GM23338 (cell line): ENCODE data around the gene SRGAP3. TPM values are rescaled to one million over a fixed set of nuclear protein-coding genes. Genes with fewer than 3 reads are reported as not detected.

Experiments used
- ATAC-seq: fragments of 200-7000 bp; cut with Tn5 transposase; 3 replicates; pipeline ENCODE4 v1.9.1; 2020
- DNase-seq: peaks from one replicate; pipeline ENCODE4 v3.0.0-alpha.2; 2015; ENCODE audit warnings: low spot score
- H2AFZ ChIP-seq: fragments of 200-600 bp; sonication (generic); 2 replicates; pipeline ENCODE4 v1.8.0; 2016; ENCODE audit warnings: antibody characterized with exemption, mild to moderate bottlenecking, moderate library complexity
- H3F3A ChIP-seq: fragments of 200-600 bp; sonication (generic); replicated peaks from 2 replicates; pipeline ENCODE4 v1.8.0; 2017; ENCODE audit warnings: antibody characterized with exemption, mixed run types, low read depth
- H3K27ac ChIP-seq: fragments of 200-600 bp; sonication (generic); 2 replicates; pipeline ENCODE4 v1.6.1; 2016; ENCODE audit warnings: low read depth
- H3K27me3 ChIP-seq: fragments of 200-600 bp; sonication (generic); 2 replicates; pipeline ENCODE4 v1.8.0; 2016; ENCODE audit warnings: mild to moderate bottlenecking, mixed run types, moderate library complexity; ENCODE audit not compliant: insufficient read depth
- H3K36me3 ChIP-seq: fragments of 200-600 bp; sonication (generic); 2 replicates; pipeline ENCODE4 v1.8.0; 2016; ENCODE audit warnings: mild to moderate bottlenecking; ENCODE audit not compliant: insufficient read depth
- H3K4me1 ChIP-seq: fragments of 200-600 bp; sonication (generic); 2 replicates; pipeline ENCODE4 v1.8.0; 2016; ENCODE audit warnings: mild to moderate bottlenecking, moderate library complexity; ENCODE audit not compliant: insufficient read depth
- H3K4me2 ChIP-seq: fragments of 200-600 bp; sonication (generic); 2 replicates; pipeline ENCODE4 v1.7.1; 2017; ENCODE audit warnings: mixed run types
- H3K4me3 ChIP-seq: fragments of 200-600 bp; sonication (generic); 2 replicates; pipeline ENCODE4 v1.6.1; 2016; ENCODE audit warnings: mixed run types
- H3K79me2 ChIP-seq: fragments of 200-600 bp; sonication (generic); replicated peaks from 2 replicates; pipeline ENCODE4 v1.8.0; 2017; ENCODE audit warnings: mild to moderate bottlenecking; ENCODE audit not compliant: insufficient read depth
- H3K9me2 ChIP-seq: fragments of 200-600 bp; sonication (generic); 2 replicates; pipeline ENCODE4 v1.8.0; 2017; ENCODE audit not compliant: insufficient read depth
- H4K20me1 ChIP-seq: fragments of 200-600 bp; sonication (generic); replicated peaks from 2 replicates; pipeline ENCODE4 v1.8.0; 2017; ENCODE audit warnings: mild to moderate bottlenecking; ENCODE audit not compliant: insufficient read depth
- H3K27ac Mint-ChIP-seq: 2 replicates; pipeline ENCODE4 v1.8.0; 2020; ENCODE audit warnings: inconsistent platforms, mild to moderate bottlenecking, moderate library complexity, mixed read lengths
- H3K27me3 Mint-ChIP-seq: 3 replicates; pipeline ENCODE4 v1.8.0; 2022; ENCODE audit warnings: low read depth, mild to moderate bottlenecking, moderate library complexity, mixed read lengths, inconsistent platforms; ENCODE audit not compliant: insufficient read depth, poor library complexity
- H3K36me3 Mint-ChIP-seq: 3 replicates; pipeline ENCODE4 v1.8.0; 2021; ENCODE audit warnings: low read depth, mild to moderate bottlenecking, inconsistent platforms, moderate library complexity, mixed read lengths
- H3K4me1 Mint-ChIP-seq: 3 replicates; pipeline ENCODE4 v1.8.0; 2020; ENCODE audit warnings: mild to moderate bottlenecking, inconsistent platforms, mixed read lengths
- H3K4me3 Mint-ChIP-seq: 3 replicates; pipeline ENCODE4 v1.8.0; 2021; ENCODE audit warnings: moderate library complexity, mild to moderate bottlenecking, inconsistent platforms, mixed read lengths
- H3K9me3 Mint-ChIP-seq: 3 replicates; pipeline ENCODE4 v1.8.0; 2020; ENCODE audit warnings: moderate library complexity, mild to moderate bottlenecking, inconsistent platforms, mixed read lengths
- CREB1 ChIP-seq: fragments of 250-450 bp; sonication (Bioruptor Pico); IDR thresholded peaks from 2 replicates; pipeline ENCODE4 v1.5.0; 2020; ENCODE audit warnings: low read depth, mild to moderate bottlenecking, moderate library complexity
- EZH2phosphoT487 ChIP-seq: fragments of 200-600 bp; sonication (generic); IDR thresholded peaks from one replicate; pipeline ENCODE4 v1.8.1; 2018; ENCODE audit warnings: antibody characterized with exemption; ENCODE audit not compliant: unreplicated experiment
- JUNB ChIP-seq: IDR thresholded peaks from one replicate; pipeline ENCODE4 v1.6.1; 2016; ENCODE audit warnings: antibody characterized with exemption; ENCODE audit not compliant: unreplicated experiment
- NANOG ChIP-seq: IDR thresholded peaks from 2 replicates; pipeline ENCODE4 v1.6.1; 2016; ENCODE audit warnings: antibody characterized with exemption, borderline replicate concordance
- POLR2AphosphoS5 ChIP-seq: IDR thresholded peaks from 2 replicates; pipeline ENCODE4 v1.6.1; 2016; ENCODE audit warnings: antibody characterized with exemption, low read depth
- ZNF462 ChIP-seq: fragments of 250-450 bp; sonication (Bioruptor Pico); IDR thresholded peaks from 2 replicates; pipeline ENCODE4 v1.5.0; 2020; ENCODE audit warnings: mild to moderate bottlenecking, moderate library complexity
- polyA plus RNA-seq: library from polyadenylated mRNA; unstranded; fragments of >200 nt; fragmentation: Nextera tagmentation; extraction: Ambion mirVana; gene quantifications from 2 replicates; pipeline ENCODE4 v1.2.1, GENCODE V29; 2016
- total RNA-seq: library from RNA; depleted of rRNA; stranded (reverse); fragments of >200 nt; shearing (Covaris generic); gene quantifications from 2 replicates; pipeline ENCODE4 v1.2.3, GENCODE V29; 2014
- TF ChIP-seq, protein P1 (sequence below): IDR thresholded peaks from one replicate; pipeline ENCODE4 v1.6.1; 2018; ENCODE audit warnings: antibody characterized with exemption; ENCODE audit not compliant: unreplicated experiment

The SRGAP3 gene
- total and polyA plus RNA-seq, 2 experiments from 2014 or later = 6.4 to 9.4 TPM

GRCh38 chr3:9026320-9027045, 223.0 kb downstream of the SRGAP3 start:
- Mint-ChIP-seq H3K36me3 (no peaks in the 10 kb centered on the region), H3K27me3 (peaks cover 7% of the 10 kb centered on the region), H3K4me1 (peaks cover 9% of the 10 kb centered on the region), H3K27ac (no peak overlapping the region), H3K9me3 (no peaks in the 10 kb centered on the region), H3K4me3 (no peak overlapping the region)
- H3K9me2 ChIP-seq = no peaks in the 10 kb centered on the region
- ATAC-seq = no peak
- no peak overlapping the region for H3K4me2 ChIP-seq
- H3K27me3 ChIP-seq = no peaks in the 10 kb centered on the region
- H3K27ac ChIP-seq = no peak overlapping the region
- H3K79me2 ChIP-seq = no peaks in the 10 kb centered on the region
- no peak for TF ChIP-seq POLR2AphosphoS5
- no peak for TF ChIP-seq JUNB
- no peak for TF ChIP-seq NANOG
- TF ChIP-seq CREB1 (CRISPR knock-in tag) = no peak
- no peak for TF ChIP-seq EZH2phosphoT487
- H3K4me3 ChIP-seq = no peak overlapping the region
- no peak for DNase-seq
- no peak overlapping the region for H2AFZ ChIP-seq
- peaks cover under 1% of the 10 kb centered on the region; the same call in 1 of the 2 replicates for H3K4me1 ChIP-seq
- H3F3A ChIP-seq = no peaks in the 10 kb centered on the region
- no peaks in the 10 kb centered on the region; the same call in 1 of the 2 replicates for H3K36me3 ChIP-seq
- no peaks in the 10 kb centered on the region for H4K20me1 ChIP-seq

DNA sequence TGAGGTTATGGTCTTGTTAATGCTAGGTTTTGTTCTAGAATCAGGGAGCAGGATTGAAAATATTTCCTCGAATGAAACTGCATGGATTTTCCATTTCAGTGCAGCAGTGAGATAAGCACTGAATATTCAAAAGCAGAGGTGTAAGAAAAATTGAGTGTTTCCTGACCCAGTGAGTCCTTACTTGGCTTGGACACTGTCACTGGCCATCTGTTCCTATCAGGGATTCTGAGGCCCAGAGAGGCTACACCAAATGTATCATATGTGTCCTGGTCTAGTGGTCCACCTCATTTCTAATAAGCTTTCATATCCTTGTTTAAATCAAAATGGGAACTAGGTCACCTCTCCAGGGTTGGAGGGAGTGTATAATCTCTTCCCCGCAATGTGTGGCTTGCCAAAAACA, 225.1 kb downstream of the SRGAP3 start:
- Histone ChIP-seq H3K79me2 (no peaks in the 10 kb centered on the region), H2AFZ (no peak overlapping the region), H3K4me3 (no peak overlapping the region), H3F3A (no peaks in the 10 kb centered on the region), H3K9me2 (no peaks in the 10 kb centered on the region), H3K36me3 (no peaks in the 10 kb centered on the region; the same call in 1 of the 2 replicates), H3K27ac (no peak overlapping the region), H3K27me3 (no peaks in the 10 kb centered on the region), H3K4me1 (peaks cover 9% of the 10 kb centered on the region; the same call in 1 of the 2 replicates), H3K4me2 (no peak overlapping the region), H4K20me1 (no peaks in the 10 kb centered on the region)
- no peak for ATAC-seq
- no peak for DNase-seq
- H3K4me1 Mint-ChIP-seq = peaks cover 15% of the 10 kb centered on the region
- TF ChIP-seq, protein P1, sequence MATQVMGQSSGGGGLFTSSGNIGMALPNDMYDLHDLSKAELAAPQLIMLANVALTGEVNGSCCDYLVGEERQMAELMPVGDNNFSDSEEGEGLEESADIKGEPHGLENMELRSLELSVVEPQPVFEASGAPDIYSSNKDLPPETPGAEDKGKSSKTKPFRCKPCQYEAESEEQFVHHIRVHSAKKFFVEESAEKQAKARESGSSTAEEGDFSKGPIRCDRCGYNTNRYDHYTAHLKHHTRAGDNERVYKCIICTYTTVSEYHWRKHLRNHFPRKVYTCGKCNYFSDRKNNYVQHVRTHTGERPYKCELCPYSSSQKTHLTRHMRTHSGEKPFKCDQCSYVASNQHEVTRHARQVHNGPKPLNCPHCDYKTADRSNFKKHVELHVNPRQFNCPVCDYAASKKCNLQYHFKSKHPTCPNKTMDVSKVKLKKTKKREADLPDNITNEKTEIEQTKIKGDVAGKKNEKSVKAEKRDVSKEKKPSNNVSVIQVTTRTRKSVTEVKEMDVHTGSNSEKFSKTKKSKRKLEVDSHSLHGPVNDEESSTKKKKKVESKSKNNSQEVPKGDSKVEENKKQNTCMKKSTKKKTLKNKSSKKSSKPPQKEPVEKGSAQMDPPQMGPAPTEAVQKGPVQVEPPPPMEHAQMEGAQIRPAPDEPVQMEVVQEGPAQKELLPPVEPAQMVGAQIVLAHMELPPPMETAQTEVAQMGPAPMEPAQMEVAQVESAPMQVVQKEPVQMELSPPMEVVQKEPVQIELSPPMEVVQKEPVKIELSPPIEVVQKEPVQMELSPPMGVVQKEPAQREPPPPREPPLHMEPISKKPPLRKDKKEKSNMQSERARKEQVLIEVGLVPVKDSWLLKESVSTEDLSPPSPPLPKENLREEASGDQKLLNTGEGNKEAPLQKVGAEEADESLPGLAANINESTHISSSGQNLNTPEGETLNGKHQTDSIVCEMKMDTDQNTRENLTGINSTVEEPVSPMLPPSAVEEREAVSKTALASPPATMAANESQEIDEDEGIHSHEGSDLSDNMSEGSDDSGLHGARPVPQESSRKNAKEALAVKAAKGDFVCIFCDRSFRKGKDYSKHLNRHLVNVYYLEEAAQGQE = no peak
- TF ChIP-seq EZH2phosphoT487 (no peak), ZNF462 (CRISPR knock-in tag) (no peak), POLR2AphosphoS5 (no peak)
- H3K27me3 Mint-ChIP-seq = peaks cover 9% of the 10 kb centered on the region
- H3K9me3 Mint-ChIP-seq = no peaks in the 10 kb centered on the region
- H3K4me3 Mint-ChIP-seq = no peak overlapping the region
- H3K27ac Mint-ChIP-seq = no peak overlapping the region
- no peaks in the 10 kb centered on the region for H3K36me3 Mint-ChIP-seq
